HFF-Myc (cell line): ENCODE measurements around the gene HDAC4.

Experiments used
- DNase-seq: peaks from one replicate; pipeline ENCODE4 v3.0.0-alpha.2; 2011; ENCODE audit warnings: low read depth; ENCODE audit errors: extremely low read depth
- H3K4me3 ChIP-seq: replicated peaks from 2 replicates; pipeline ENCODE4 v1.5.1; 2011; ENCODE audit warnings: low read depth, mild to moderate bottlenecking, control low read depth, low read length
- TF ChIP-seq, protein P1 (sequence below): IDR thresholded peaks from 2 replicates; pipeline ENCODE4 v1.5.1; 2012; ENCODE audit warnings: mild to moderate bottlenecking, low read depth, low read length, control low read depth; ENCODE audit errors: missing control alignments

Gene HDAC4

DNA sequence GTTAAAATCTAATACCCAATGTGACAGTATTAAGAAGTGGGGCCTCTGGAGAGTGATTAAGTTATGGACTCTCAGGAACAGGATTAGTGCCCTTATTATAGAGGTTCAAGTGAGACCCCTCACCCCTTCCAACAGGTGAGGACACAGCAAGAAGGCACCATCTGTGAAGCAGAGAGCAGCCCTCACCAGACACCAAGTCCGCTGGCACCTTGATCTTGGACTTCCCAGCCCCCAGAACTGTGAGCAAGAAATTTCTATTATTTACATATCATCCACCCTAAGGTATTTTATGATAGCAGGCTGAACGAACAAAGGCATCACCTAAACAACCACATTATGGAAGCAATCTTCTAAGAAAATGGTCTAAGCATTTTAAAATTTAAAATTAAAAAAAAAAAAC is 59.0 kb downstream of the HDAC4 start:
- TF ChIP-seq, protein P1, sequence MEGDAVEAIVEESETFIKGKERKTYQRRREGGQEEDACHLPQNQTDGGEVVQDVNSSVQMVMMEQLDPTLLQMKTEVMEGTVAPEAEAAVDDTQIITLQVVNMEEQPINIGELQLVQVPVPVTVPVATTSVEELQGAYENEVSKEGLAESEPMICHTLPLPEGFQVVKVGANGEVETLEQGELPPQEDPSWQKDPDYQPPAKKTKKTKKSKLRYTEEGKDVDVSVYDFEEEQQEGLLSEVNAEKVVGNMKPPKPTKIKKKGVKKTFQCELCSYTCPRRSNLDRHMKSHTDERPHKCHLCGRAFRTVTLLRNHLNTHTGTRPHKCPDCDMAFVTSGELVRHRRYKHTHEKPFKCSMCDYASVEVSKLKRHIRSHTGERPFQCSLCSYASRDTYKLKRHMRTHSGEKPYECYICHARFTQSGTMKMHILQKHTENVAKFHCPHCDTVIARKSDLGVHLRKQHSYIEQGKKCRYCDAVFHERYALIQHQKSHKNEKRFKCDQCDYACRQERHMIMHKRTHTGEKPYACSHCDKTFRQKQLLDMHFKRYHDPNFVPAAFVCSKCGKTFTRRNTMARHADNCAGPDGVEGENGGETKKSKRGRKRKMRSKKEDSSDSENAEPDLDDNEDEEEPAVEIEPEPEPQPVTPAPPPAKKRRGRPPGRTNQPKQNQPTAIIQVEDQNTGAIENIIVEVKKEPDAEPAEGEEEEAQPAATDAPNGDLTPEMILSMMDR: no peak
- no peak overlapping the region for H3K4me3 ChIP-seq
- no peak for DNase-seq

DNA sequence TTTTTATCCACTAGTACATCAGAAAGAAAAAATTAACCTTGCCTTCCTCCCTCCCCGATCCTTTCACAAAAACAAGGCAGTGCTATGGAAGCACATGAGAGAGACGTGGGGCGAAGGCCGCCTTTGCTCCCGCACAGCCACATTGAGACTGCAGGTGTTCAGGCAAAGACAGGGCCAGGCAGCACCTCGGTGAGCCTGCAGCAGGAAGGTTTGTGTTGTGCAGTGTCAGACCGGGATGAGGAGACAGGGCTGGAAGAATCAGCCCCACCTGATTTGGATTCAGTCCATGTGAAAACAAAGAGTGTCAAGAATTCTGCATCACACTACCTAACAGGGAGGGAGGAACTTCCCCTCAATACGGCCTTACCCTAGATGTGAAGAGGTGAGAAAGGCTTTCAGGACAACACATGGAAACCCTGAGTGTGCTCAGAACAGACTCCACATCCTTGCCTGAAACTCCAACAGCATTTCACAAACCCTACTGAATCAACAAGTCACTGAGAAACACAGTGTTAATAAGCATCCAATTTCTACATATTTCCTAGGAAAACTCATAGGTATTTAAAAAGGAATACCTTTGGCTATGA is 59.6 kb downstream of the HDAC4 start:
- TF ChIP-seq, protein P1: no peak
- no peak overlapping the region for H3K4me3 ChIP-seq
- DNase-seq: no peak

DNA sequence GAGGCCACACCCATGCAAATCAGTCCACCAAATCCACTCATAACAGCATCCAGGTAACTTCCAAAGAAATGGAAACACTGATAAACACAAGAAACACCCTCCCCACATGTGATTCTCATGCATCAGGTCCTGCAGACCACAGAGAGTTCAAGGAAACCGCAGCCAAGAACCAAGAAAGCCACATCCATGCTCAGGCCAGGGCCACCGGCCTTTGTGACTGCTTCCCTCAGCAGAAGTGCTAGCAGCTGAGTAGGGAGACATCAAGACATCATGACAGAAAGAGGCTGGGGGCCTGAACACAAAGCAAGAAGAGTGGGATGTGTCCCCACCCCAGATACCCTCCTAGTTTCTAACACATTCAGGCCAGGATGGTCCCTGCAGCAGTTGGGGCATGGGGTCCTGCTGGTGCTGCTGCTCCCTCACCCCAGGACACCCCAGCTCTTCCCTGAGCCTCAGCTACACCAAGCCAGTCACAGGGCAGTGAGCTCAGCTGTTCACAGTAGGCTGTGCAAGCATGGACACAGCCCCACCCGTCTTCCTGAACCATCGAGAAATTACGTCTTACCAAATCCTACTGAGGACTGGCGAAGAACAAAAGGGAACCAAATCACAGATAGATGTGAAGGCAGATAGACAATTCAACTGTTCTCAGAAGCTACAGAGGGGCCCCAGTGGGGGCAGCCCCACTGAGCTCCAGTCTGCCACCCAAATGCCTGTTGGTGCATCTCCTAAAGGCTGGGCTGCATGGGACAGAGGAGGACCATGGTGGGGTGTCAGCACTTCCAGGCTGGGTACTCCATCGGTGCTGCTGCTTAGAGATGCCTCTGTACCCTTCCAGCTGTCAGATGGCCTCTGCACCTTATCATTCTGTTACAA is 60.9 kb downstream of the HDAC4 start:
- H3K4me3 ChIP-seq: no peak overlapping the region
- TF ChIP-seq, protein P1: no peak
- no peak for DNase-seq

DNA sequence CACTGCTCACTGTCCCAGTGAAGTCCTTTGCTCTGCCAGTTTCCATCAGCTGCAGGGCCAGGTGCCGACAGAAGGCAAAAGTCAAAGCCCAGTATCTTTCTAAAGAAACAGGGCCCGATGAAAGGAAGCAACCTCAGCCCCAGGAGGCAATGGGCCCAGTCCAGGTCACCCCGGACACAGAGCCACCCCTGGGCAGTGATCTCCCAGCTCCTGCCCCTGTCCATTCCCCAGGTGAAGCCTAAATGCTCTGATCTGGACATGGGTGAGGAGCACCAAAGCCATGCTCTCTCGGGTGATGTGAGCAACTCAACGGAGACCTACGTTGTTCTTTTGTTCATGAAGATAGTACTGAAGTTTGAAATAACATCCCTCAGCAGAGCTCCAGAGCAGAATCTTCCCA is 61.6 kb downstream of the HDAC4 start:
- TF ChIP-seq, protein P1: no peak
- DNase-seq: no peak
- H3K4me3 ChIP-seq: no peak overlapping the region

DNA sequence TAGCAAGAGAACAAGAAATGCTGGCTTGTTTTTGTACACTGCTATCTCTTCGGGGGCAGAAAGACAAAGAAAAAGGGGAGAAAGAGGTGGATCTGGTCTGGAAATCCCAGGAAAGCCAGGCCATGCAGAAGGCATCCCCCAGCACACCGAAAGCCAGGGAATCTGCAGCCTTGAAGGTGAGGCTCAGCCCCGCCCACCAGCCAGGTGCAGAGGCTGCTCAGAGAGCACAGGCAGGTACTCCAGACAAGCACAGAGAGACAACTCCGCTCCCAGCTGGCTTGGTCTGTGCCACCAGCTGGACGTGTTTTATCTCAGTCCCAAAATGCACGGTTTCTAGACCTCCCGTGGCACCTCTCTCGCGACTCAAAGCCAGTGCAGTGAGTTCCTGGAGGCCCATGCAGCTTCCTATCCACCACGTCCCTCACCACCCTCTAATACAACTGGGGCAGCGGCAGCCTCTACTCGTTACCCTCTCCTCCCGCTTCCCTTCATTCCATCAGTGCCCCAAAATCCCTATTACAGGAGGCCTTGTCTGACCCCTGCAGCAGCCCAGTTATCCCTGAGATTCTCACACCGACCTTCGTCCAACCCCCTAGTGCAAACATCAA is 62.8 kb downstream of the HDAC4 start:
- DNase-seq: no peak
- H3K4me3 ChIP-seq: no peak overlapping the region
- TF ChIP-seq, protein P1: no peak

DNA sequence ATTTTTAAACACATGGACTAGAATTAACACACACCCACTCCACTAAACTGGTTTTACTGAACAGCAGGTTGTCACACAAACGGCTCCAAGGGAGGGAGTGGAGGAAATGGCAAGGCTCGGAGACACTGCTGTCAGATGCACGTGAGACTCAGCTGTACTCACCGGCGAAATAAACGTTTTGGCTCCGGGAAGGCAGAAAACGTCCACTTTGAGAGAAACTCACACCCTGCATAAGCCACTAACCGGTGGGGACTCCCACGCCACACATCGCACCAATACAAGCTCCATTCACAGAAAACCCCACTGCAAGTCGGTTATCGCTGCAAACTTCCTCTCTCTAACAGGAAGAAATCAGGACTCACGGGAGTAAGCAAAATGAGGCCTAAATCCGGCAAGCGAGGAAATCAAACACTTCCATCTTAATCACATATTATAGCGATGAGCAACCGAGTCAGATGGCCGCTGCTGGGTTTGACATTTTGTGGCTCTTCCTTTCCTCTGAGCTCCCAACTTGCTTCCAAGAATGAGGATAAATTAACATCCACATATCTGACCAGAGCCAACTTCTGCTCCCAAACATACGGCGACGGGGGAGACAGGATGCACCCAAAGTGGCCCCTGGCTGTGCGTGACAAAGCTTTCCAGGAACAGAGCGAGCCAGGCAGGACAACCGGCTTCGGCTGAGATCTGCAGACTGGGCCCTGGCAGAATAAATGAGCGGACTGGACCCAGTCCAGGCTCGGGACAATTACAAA is 63.5 kb downstream of the HDAC4 start:
- TF ChIP-seq, protein P1: no peak
- no peak overlapping the region for H3K4me3 ChIP-seq
- no peak for DNase-seq
